ENCODE measurements around the gene EVX2. TPM values are rescaled to one million over a fixed set of nuclear protein-coding genes. Genes with fewer than 3 reads are reported as not detected.

The EVX2 gene
- total RNA-seq = not detected
- long read RNA-seq = 0 reads

GRCh38 chr2:176083796-176084261 lies at the start of gene EVX2:
Gene EVX2, minus strand, starts transcription at chr2:176083962. Its CDS starts 186 bp downstream, at chr2:176083776.
- DNase-seq (no peak), ATAC-seq (ENCODE audit: poor library complexity) (no peak)
- intact Hi-C loops (cut with DNase I) = no loop called here

GRCh38 chr2:176133389-176133788 lies 49.6 kb upstream of the EVX2 start:
- DNase-seq = no peak
- no peak for ATAC-seq (ENCODE audit: poor library complexity)
- intact Hi-C loops (cut with DNase I) = no loop called here

GRCh38 chr2:176132205-176133171 lies 48.7 kb upstream of the EVX2 start:
- ATAC-seq (ENCODE audit: poor library complexity) (no peak), DNase-seq (no peak)
- intact Hi-C loops (cut with DNase I) = no loop called here

GRCh38 chr2:176131848-176132158 lies 48.0 kb upstream of the EVX2 start:
- DNase-seq (no peak), ATAC-seq (ENCODE audit: poor library complexity) (no peak)
- intact Hi-C loops (cut with DNase I) = no loop called here

- ATAC-seq (ENCODE audit: poor library complexity) = no peak
- intact Hi-C loops (cut with DNase I) = no loop called here
- DNase-seq = no peak
Measured at GRCh38 chr2:176130957-176131847, 47.4 kb upstream of the EVX2 start.

GRCh38 chr2:176130147-176130956 lies 46.6 kb upstream of the EVX2 start:
- intact Hi-C loops (cut with DNase I) = no loop called here
- DNase-seq (no peak), ATAC-seq (ENCODE audit: poor library complexity) (peak; percentile 29)

- DNase-seq (no peak), ATAC-seq (ENCODE audit: poor library complexity) (no peak)
- intact Hi-C loops (cut with DNase I) = loop anchor here (10.0 kb wide), 2 partner anchors 685 to 1015 kb away; no protein-coding TSS in a partner anchor
Measured at GRCh38 chr2:176129813-176130146, 46.0 kb upstream of the EVX2 start.

GRCh38 chr2:176128982-176129796 lies 45.4 kb upstream of the EVX2 start, which contains the start of gene HOXD8:
Gene HOXD8, plus strand, starts transcription at chr2:176129705. Its CDS starts 662 bp downstream, at chr2:176130367.
- ATAC-seq (ENCODE audit: poor library complexity) (peak; percentile 38), DNase-seq (no peak)
- intact Hi-C loops (cut with DNase I) = loop anchor here (10.0 kb wide), 2 partner anchors 686 to 1016 kb away; no protein-coding TSS in a partner anchor

- ATAC-seq (ENCODE audit: poor library complexity) = no peak
- DNase-seq = no peak
- intact Hi-C loops (cut with DNase I) = loop anchor here (10.0 kb wide), 2 partner anchors 686 to 1016 kb away; no protein-coding TSS in a partner anchor
Measured at GRCh38 chr2:176128172-176128981, 44.6 kb upstream of the EVX2 start.

GRCh38 chr2:176127774-176128072 lies 44.0 kb upstream of the EVX2 start:
- intact Hi-C loops (cut with DNase I) = loop anchor here (10.0 kb wide), 2 partner anchors 687 to 1017 kb away; no protein-coding TSS in a partner anchor
- no peak for ATAC-seq (ENCODE audit: poor library complexity)
- no peak for DNase-seq

- ATAC-seq (ENCODE audit: poor library complexity) = no peak
- peak; percentile 66 for DNase-seq
- intact Hi-C loops (cut with DNase I) = loop anchor here (10.0 kb wide), 2 partner anchors 688 to 1018 kb away; no protein-coding TSS in a partner anchor
Measured at GRCh38 chr2:176126929-176127773, 43.4 kb upstream of the EVX2 start.

GRCh38 chr2:176125772-176126054 lies 42.0 kb upstream of the EVX2 start:
- ATAC-seq (ENCODE audit: poor library complexity) (no peak), DNase-seq (no peak)
- intact Hi-C loops (cut with DNase I) = loop anchor here (10.0 kb wide), 2 partner anchors 689 to 1019 kb away; no protein-coding TSS in a partner anchor

- intact Hi-C loops (cut with DNase I) = loop anchor here (10.0 kb wide), 2 partner anchors 690 to 1020 kb away; no protein-coding TSS in a partner anchor
- ATAC-seq (ENCODE audit: poor library complexity) = no peak
- no peak for DNase-seq
Measured at GRCh38 chr2:176124947-176125771, 41.4 kb upstream of the EVX2 start.

GRCh38 chr2:176124110-176124946 lies 40.6 kb upstream of the EVX2 start:
- DNase-seq (no peak), ATAC-seq (ENCODE audit: poor library complexity) (no peak)
- intact Hi-C loops (cut with DNase I) = loop anchor here (10.0 kb wide), 2 partner anchors 690 to 1020 kb away; no protein-coding TSS in a partner anchor

Data from Right ventricle myocardium superior (tissue), 1 donor.